Activated CD4-positive, CD25-positive, alpha-beta regulatory T cell treated with anti-CD3 and anti-CD28 coated beads, Interleukin-2, amount 50 U/mL, for 24 hours (primary cell): Measurements from ENCODE around the gene BRMS1.

ENCODE experiments used
- ATAC-seq, 2 donors: fragments of 150-1000 bp; cut with Tn5 transposase; one replicate each; pipeline ENCODE4 v1.10.0; 2021; ENCODE audit warnings: mild to moderate bottlenecking in 1 of 2, moderate library complexity in 1 of 2

Gene BRMS1

GRCh38 chr11:66336234-66337102 is 8.4 kb downstream of the BRMS1 start, which contains the start of gene RIN1:
Gene RIN1, minus strand, starts transcription at chr11:66336434. Its CDS starts 32 bp downstream, at chr11:66336402.
- ATAC-seq, result peak; percentile 83

- no peak for ATAC-seq
These were observed 9.2 kb downstream of the BRMS1 start for GRCh38 chr11:66335531-66336233.

- ATAC-seq, result no peak
These were observed 10.1 kb downstream of the BRMS1 start for GRCh38 chr11:66334605-66335442.

- ATAC-seq, result no peak
These were observed 10.9 kb downstream of the BRMS1 start for GRCh38 chr11:66333896-66334604.

GRCh38 chr11:66333220-66333877 is 11.6 kb downstream of the BRMS1 start:
- no peak for ATAC-seq

- ATAC-seq, result no peak
These were observed 12.3 kb downstream of the BRMS1 start for GRCh38 chr11:66332371-66333219.

GRCh38 chr11:66331542-66332370 is 13.1 kb downstream of the BRMS1 start:
- ATAC-seq, result no peak

GRCh38 chr11:66330931-66331330 is 14.0 kb downstream of the BRMS1 start:
- no peak for ATAC-seq

GRCh38 chr11:66329165-66329673 is 15.7 kb downstream of the BRMS1 start:
- ATAC-seq, result no peak

- peak; percentile 92 to 95 for ATAC-seq
These were observed 16.4 kb downstream of the BRMS1 start for GRCh38 chr11:66328302-66329144.

- ATAC-seq, result peak; percentile 10 to 38
These were observed 16.9 kb downstream of the BRMS1 start for GRCh38 chr11:66328031-66328301.

- ATAC-seq, result no peak
These were observed 17.5 kb downstream of the BRMS1 start for GRCh38 chr11:66327171-66328030.

- ATAC-seq, result no peak
These were observed 18.4 kb downstream of the BRMS1 start for GRCh38 chr11:66326261-66327111.

- ATAC-seq, result no peak
These were observed 19.6 kb downstream of the BRMS1 start for GRCh38 chr11:66325263-66325671.

- no peak for ATAC-seq
These were observed 20.2 kb downstream of the BRMS1 start for GRCh38 chr11:66324664-66325063.

GRCh38 chr11:66323684-66324083 is 21.2 kb downstream of the BRMS1 start:
- no peak for ATAC-seq
